Ovary (tissue), 3 donors: Measurements from ENCODE around the gene SGMS1.

Experiments
- CTCF ChIP-seq, 3 donors: fragments of 450-650 bp in 2 of 3; fragments of 200-600 bp in 1 of 3; IDR thresholded peaks; one replicate each; pipeline versions ENCODE4 v1.5.1 to v1.8.0; 2016 to 2022; ENCODE audit warnings: antibody characterized with exemption in 3 of 3, mild to moderate bottlenecking in 1 of 3
- EP300 ChIP-seq: sonication (generic); formaldehyde crosslinking; IDR thresholded peaks from one replicate; pipeline ENCODE4 v1.6.1; 2017; ENCODE audit warnings: antibody characterized with exemption
- POLR2A ChIP-seq: fragments of 450-650 bp; IDR thresholded peaks from one replicate; pipeline ENCODE4 v1.6.1; 2017; ENCODE audit warnings: antibody characterized with exemption, mild to moderate bottlenecking, moderate library complexity
- donor health status: DM: no; HTN: no; CAD: no.

- TF ChIP-seq CTCF (IDR thresholded peaks at IDR 0.05) (no peak), POLR2A (no peak), EP300 (no peak)
These were observed 80.9 kb downstream of the SGMS1 start for GRCh38 chr10:50542871-50543270.
